GM13977 (cell line): ENCODE data around the gene RAB31.

ENCODE experiments used
- DNase-seq: peaks from one replicate; pipeline ENCODE4 v3.0.0; 2012; ENCODE audit warnings: low spot score
- in situ Hi-C: fragments of 300-500 bp; cut with MboI; formaldehyde crosslinking; loops from one replicate; pipeline ENCODE4 v1.12.0; 2022; ENCODE audit warnings: low sequenced_read_pairs, low pct_unique_long_range_greater_than_20kb, mixed read lengths, inconsistent platforms; ENCODE audit not compliant: unreplicated experiment
- TF ChIP-seq, protein P1 (sequence below): IDR thresholded peaks from 2 replicates; pipeline ENCODE4 v1.5.1; 2012; ENCODE audit warnings: mild to moderate bottlenecking, control low read depth; ENCODE audit not compliant: insufficient read depth; ENCODE audit errors: extremely low read depth, missing control alignments

Gene RAB31

DNA sequence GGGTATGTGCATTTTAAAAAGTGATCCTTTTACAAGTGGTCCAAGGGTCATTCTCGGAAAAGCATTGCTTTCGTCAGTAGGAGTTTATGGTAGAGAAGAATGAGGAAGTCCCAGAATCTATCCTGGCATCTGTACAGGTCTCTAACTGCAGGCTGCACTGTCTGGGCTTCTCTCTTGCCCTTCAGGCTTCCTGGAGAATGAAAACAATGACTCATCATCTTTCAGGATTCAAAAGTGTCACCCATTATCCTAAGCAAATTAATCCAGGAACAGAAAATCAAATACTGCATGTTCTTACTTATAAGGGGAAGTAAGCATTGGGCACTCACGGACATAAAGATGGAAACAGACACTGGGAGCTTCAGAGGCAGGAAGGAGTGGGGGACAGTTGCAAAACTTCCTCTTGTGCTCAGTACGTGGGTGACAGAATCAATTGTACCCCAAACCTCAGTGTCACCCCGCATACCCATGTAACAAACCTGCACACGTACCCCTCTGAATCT, 117.5 kb downstream of the RAB31 start:
- TF ChIP-seq, protein P1, sequence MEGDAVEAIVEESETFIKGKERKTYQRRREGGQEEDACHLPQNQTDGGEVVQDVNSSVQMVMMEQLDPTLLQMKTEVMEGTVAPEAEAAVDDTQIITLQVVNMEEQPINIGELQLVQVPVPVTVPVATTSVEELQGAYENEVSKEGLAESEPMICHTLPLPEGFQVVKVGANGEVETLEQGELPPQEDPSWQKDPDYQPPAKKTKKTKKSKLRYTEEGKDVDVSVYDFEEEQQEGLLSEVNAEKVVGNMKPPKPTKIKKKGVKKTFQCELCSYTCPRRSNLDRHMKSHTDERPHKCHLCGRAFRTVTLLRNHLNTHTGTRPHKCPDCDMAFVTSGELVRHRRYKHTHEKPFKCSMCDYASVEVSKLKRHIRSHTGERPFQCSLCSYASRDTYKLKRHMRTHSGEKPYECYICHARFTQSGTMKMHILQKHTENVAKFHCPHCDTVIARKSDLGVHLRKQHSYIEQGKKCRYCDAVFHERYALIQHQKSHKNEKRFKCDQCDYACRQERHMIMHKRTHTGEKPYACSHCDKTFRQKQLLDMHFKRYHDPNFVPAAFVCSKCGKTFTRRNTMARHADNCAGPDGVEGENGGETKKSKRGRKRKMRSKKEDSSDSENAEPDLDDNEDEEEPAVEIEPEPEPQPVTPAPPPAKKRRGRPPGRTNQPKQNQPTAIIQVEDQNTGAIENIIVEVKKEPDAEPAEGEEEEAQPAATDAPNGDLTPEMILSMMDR: no peak
- in situ Hi-C loops: no loop called here
- no peak for DNase-seq

DNA sequence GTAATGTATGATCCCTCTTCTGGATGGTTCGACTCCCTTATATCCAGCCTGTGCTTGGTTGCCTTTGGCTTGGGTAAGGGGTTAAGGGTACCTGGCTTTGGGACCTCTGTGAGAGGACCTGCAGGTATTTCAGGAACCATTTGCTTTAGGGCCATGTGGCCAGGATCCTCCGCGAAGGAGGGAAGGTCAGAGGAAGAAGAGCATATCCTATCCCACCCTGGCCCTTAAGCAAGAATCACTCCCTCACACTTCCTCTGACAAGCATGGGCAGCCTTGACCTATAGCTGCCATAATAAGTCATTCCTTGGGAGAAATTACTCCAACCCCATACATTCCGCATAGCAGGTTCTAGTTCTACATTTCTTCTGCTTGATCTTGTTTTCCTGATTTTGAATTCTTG, 118.6 kb downstream of the RAB31 start:
- DNase-seq: no peak
- TF ChIP-seq, protein P1: no peak
- in situ Hi-C loops: no loop called here

DNA sequence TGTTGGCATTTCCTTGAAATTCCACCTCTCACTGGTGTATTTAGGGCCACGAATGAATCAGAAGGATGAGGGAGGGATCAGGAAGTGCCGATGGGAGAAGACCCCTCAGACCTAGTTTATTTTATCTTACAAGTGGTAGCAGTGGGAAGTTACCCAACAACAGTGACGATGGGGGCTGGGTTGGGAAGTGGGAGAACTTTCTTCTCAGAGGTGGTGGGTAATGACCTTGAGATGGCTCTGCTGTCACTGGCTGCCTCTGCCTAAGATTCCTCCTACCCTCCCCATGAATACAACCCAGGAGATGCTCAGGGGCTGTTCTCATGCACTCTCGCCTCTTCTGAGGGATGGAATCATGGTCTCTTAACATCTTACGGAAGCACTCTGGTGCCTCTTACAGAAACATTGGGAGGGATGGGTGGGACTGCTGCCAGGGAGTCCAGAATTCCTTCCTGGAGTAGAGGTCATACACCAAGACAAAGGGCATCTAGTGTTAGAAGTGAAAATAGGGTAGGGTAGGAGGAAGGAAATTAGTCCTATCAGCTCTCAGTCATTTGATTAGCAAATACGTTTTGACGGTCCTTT, 119.2 kb downstream of the RAB31 start:
- DNase-seq: no peak
- TF ChIP-seq, protein P1: no peak
- in situ Hi-C loops: no loop called here

DNA sequence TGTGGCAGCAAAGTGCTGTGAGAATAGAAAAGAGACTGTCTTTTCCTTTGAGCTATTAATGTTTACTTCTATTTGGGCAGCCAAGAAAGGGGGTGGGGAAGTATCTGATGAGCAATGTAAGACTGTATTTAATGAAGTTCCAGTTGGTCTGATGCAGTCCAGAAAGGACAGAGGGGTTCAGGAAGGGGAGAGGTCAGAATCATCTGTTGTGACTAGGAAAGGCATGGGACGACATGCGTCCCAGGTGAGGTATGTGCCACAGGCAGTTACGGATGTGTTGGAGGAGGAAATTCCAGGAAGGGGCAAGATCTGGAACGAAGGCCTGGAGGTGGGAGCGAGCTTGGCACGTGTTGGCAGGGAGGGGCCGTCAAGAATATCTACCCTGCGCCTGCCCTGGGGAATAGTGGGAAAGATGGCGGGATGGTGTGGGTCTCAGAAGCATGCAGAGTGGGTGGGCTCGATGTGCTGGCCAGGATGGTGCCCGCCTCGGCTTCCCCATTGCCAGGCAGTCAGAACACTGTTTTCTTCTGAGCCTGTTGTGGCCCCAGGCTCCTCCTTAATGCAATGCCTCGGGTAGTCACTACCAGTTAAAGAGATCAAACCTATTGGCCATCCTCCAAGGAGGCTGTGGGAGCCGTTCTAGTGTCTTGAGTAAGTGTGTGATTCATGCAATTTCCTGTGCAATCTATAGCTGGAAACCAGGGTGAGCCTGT, 119.8 kb downstream of the RAB31 start:
- DNase-seq: no peak
- TF ChIP-seq, protein P1: no peak
- in situ Hi-C loops: no loop called here

DNA sequence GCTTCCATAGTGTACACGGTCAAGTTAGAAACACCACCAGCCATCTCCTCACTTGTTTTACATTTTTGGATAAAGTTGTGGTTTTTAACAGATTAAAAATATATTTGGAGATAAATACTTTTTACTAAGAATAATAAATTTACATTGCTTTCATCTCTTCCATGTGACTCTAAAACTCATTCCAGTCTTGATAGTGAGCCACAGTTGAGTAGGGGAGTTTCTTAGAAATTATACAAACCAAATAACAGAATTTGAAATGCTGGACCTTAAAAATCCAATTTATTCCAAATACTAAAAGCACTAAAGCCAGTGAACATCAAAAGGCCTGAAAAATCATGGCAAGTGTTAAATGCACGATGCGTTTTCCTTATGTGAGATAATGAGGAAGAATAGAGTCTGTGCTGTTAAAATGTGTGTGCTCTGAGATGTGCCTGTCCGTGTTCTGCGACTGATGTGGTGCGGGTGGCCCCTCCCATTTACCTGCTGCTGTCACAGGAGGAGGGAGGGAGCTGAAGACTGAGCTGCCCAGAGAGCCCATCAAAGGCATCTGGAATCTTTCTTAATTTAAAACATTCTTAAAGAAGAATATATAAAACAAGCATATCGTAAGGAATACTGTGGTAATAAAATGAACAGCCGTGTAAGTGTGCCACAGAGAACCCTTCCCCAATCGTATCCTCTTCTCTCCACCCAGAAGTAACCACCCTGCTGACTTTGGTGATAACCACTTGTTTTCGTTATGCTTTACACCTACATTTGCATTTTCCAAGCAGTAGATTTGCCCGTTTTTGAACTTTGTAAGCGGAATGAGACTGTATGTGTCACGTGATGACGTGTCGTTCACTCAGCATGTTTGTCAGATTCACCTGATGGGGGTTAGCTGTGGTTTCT, 120.7 kb downstream of the RAB31 start:
- in situ Hi-C loops: no loop called here
- no peak for DNase-seq
- TF ChIP-seq, protein P1: no peak

DNA sequence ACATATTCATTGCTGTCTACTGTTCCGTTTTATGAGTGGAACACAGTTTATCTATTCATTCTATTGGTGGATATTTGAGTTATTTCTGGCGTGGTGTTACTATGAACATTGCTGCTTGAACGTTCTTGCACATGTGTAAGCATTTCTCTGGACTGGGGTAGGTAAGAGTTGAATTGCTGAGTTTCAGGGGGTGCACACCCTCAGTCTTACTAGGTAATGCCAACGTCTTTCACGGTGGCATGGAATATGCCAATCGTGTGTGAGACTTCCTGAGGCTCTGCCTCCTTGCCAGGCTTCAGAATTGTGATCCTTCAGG, 121.3 kb downstream of the RAB31 start:
- TF ChIP-seq, protein P1: no peak
- in situ Hi-C loops: no loop called here
- no peak for DNase-seq
